Endothelial cell (in vitro differentiated cells): ENCODE results near the gene ELFN2. TPM values are rescaled to one million over a fixed set of nuclear protein-coding genes. Genes with fewer than 3 reads are reported as not detected.

ENCODE experiments used
- DNase-seq: peaks from one replicate; pipeline ENCODE4 v3.0.0; 2021; ENCODE audit warnings: low spot score
- H3K27ac Mint-ChIP-seq: one replicate; pipeline ENCODE4 v1.8.0; 2021; ENCODE audit warnings: mixed read lengths, inconsistent platforms; ENCODE audit not compliant: unreplicated experiment
- H3K27me3 Mint-ChIP-seq: one replicate; pipeline ENCODE4 v1.8.0; 2021; ENCODE audit warnings: mild to moderate bottlenecking, moderate library complexity, mixed read lengths, inconsistent platforms; ENCODE audit not compliant: unreplicated experiment
- H3K36me3 Mint-ChIP-seq: one replicate; pipeline ENCODE4 v1.8.0; 2021; ENCODE audit warnings: mild to moderate bottlenecking, low read depth, mixed read lengths, inconsistent platforms; ENCODE audit not compliant: unreplicated experiment
- H3K4me1 Mint-ChIP-seq: one replicate; pipeline ENCODE4 v1.8.0; 2021; ENCODE audit warnings: mild to moderate bottlenecking, mixed read lengths, inconsistent platforms; ENCODE audit not compliant: unreplicated experiment
- H3K4me3 Mint-ChIP-seq: one replicate; pipeline ENCODE4 v1.8.0; 2021; ENCODE audit warnings: mild to moderate bottlenecking, mixed read lengths, inconsistent platforms; ENCODE audit not compliant: unreplicated experiment
- H3K9me3 Mint-ChIP-seq: one replicate; pipeline ENCODE4 v1.8.0; 2021; ENCODE audit warnings: mixed read lengths, inconsistent platforms; ENCODE audit not compliant: unreplicated experiment
- CTCF ChIP-seq: fragments of 200-600 bp; sonication (generic); IDR thresholded peaks from one replicate; pipeline ENCODE4 v1.5.0; 2021; ENCODE audit warnings: antibody characterized with exemption; ENCODE audit not compliant: unreplicated experiment
- total RNA-seq: library from RNA; stranded (reverse); fragmentation: NEBNext Ultra II Directional; extraction: Animal tissue kit (Norgen Biotek cat#: 25700); gene quantifications from one replicate; pipeline ENCODE4 v1.2.1, GENCODE V29; 2021; ENCODE audit not compliant: unreplicated experiment

The ELFN2 gene
- total RNA-seq, 1 donor from 2014 or later: 1.2 TPM

DNA sequence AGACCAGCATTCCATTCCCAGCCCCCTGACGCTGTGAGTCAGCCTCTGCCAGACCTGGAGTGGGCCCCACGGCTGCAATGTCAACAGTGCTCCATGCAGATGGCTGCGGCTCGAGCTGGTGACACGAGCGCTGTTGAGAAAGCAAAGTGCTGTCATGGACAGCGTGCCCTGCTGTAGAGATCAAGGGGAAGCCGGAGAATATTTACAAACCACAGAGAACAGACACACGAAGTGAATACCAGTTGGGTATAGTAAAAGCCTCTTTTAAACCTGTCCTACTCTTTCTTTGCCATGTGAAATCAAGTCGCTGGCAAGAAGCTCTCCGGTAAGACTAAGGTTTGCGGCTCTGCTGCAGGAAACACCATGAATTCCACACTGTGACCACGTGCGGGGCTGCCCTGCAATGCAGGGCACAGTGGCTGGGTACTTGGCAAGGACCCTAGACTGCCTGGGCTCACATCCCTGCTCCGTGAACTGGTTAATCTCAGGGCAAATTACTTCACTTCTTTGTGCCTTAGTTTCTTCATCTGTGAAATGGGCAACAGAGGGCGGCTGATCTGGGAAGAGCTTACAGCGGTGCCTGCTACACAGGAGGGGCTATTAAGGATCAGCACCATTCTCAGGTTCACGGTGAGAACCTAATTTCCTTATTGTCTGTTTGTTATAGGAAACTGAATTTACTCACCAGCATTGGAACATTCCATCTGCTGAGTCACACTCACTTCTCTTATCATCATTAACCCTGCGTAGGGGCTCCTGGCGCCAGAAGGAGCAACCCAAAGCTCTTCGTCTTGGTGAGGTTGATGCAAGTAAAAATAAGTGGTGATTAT lies 27.8 kb upstream of the ELFN2 start:
- no peak overlapping the region for H3K27ac Mint-ChIP-seq
- no peak for DNase-seq
- no peaks in the 10 kb centered on the region for H3K27me3 Mint-ChIP-seq
- peaks cover 2% of the 10 kb centered on the region for H3K4me1 Mint-ChIP-seq
- no peaks in the 10 kb centered on the region for H3K36me3 Mint-ChIP-seq
- no peak overlapping the region for H3K4me3 Mint-ChIP-seq
- TF ChIP-seq CTCF: no peak
- no peaks in the 10 kb centered on the region for H3K9me3 Mint-ChIP-seq

DNA sequence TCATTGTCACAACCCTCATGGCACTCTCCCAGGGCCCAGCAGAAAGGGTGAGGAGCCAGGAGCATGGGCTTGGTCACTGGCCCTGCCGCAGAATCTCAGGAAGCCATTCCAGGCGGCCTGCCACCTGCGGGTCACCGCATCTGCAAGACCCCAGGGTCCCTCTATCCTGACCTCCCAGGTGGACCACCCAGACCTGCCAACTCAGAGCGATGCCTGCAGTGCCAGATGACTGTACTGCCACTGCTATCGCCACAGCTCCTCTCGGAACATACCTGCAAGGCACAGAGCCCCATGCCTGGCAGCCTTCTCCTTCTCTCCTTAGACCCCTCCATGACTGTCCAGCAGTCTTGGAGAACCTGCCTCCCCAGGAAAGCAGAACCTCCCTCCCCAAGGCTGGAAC lies 26.4 kb upstream of the ELFN2 start:
- Mint-ChIP-seq H3K4me3 (no peak overlapping the region), H3K27ac (no peak overlapping the region), H3K36me3 (no peaks in the 10 kb centered on the region), H3K9me3 (no peaks in the 10 kb centered on the region), H3K27me3 (no peaks in the 10 kb centered on the region), H3K4me1 (peaks cover 8% of the 10 kb centered on the region)
- no peak for DNase-seq
- no peak for TF ChIP-seq CTCF

DNA sequence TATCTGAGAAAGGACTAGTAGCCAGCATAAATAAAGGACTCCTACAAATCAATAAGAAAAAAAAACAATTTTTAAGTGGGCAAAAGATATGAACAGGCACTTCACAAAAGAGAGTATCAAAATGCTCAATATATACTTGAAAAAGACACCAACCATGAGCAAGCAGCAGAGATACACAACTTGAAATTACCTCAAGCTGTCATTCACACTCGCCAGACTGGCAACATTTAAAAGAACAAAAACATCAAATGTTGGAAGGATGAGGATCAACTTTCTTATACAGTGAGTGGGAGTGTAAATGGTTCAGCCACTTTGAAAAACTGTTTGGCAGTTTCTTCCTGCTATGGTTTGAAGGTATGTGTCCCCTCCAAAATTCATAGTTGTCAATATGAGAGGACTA lies 23.9 kb upstream of the ELFN2 start:
- H3K36me3 Mint-ChIP-seq: no peaks in the 10 kb centered on the region
- no peak for DNase-seq
- peaks cover 8% of the 10 kb centered on the region for H3K4me1 Mint-ChIP-seq
- H3K27ac Mint-ChIP-seq: no peak overlapping the region
- no peak overlapping the region for H3K4me3 Mint-ChIP-seq
- H3K27me3 Mint-ChIP-seq: no peaks in the 10 kb centered on the region
- H3K9me3 Mint-ChIP-seq: no peaks in the 10 kb centered on the region
- no peak for TF ChIP-seq CTCF

DNA sequence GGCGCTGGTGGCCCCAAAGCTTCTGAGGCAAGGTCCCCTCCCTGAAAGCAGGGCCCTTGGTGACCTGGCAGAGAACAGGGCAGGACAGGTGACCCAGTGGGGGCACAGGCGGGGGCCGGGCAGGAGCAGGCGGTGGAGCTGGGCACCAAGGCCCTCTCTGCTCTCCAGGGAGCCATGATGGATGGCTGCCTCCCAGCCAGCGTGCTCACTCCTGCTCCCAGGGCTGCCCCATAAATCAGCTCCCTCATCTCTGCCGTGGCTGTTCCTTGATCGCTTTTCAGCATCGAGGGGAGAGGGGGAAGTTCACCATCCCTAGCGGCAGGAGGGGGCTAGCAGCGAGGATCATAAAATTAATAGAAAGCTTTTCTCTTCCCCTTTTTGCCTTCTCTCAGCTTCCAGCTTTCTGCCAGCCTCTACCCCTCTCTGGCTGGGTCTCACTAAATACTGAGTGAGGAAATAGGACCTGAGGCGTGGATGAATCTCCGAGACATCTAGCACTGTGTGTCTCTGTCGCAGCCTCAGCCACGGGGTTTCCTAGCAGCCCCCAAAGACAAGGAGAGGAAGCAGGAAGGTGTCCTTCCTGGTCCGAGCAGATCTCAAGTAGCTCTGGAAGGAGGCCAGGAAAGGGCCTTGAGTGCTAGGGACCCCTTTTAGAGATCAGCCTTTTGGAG lies 22.2 kb upstream of the ELFN2 start:
- H3K4me1 Mint-ChIP-seq: peaks cover 8% of the 10 kb centered on the region
- no peaks in the 10 kb centered on the region for H3K27me3 Mint-ChIP-seq
- H3K9me3 Mint-ChIP-seq: no peaks in the 10 kb centered on the region
- no peak overlapping the region for H3K27ac Mint-ChIP-seq
- no peak for TF ChIP-seq CTCF
- no peak for DNase-seq
- H3K4me3 Mint-ChIP-seq: no peak overlapping the region
- no peaks in the 10 kb centered on the region for H3K36me3 Mint-ChIP-seq
